Measurements from ENCODE around the gene KIAA0825.

Gene KIAA0825

GRCh38 chr5:94503677-94504076, 114.7 kb downstream of the KIAA0825 start:
- no peak for DNase-seq (ENCODE audit: low read depth)

GRCh38 chr5:94501365-94501764, 117.0 kb downstream of the KIAA0825 start:
- DNase-seq (ENCODE audit: low read depth), result no peak

- DNase-seq (ENCODE audit: low read depth), result no peak
Measured at GRCh38 chr5:94499806-94500205, 118.6 kb downstream of the KIAA0825 start.

GRCh38 chr5:94498199-94498598, 120.2 kb downstream of the KIAA0825 start:
- DNase-seq (ENCODE audit: low read depth), result no peak

- no peak for DNase-seq (ENCODE audit: low read depth)
Measured at GRCh38 chr5:94485067-94485466, 133.3 kb downstream of the KIAA0825 start.

GRCh38 chr5:94481059-94481458, 137.3 kb downstream of the KIAA0825 start:
- no peak for DNase-seq (ENCODE audit: low read depth)

- DNase-seq (ENCODE audit: low read depth), result no peak
Measured at GRCh38 chr5:94480486-94480885, 137.9 kb downstream of the KIAA0825 start.

- DNase-seq (ENCODE audit: low read depth), result no peak
Measured at GRCh38 chr5:94473936-94474335, 144.5 kb downstream of the KIAA0825 start.

- DNase-seq (ENCODE audit: low read depth), result no peak
Measured at GRCh38 chr5:94471521-94471920, 146.9 kb downstream of the KIAA0825 start.

GRCh38 chr5:94470802-94471201, 147.6 kb downstream of the KIAA0825 start:
- DNase-seq (ENCODE audit: low read depth), result no peak

- peak; percentile 85 for DNase-seq (ENCODE audit: low read depth)
Measured at GRCh38 chr5:94469894-94470329, 148.5 kb downstream of the KIAA0825 start.

- no peak for DNase-seq (ENCODE audit: low read depth)
Measured at GRCh38 chr5:94467954-94468930, 150.2 kb downstream of the KIAA0825 start.

GRCh38 chr5:94467346-94467953, 151.0 kb downstream of the KIAA0825 start:
- DNase-seq (ENCODE audit: low read depth), result no peak

GRCh38 chr5:94463739-94464138, 154.7 kb downstream of the KIAA0825 start:
- DNase-seq (ENCODE audit: low read depth), result peak; percentile 43

GRCh38 chr5:94461131-94461530, 157.3 kb downstream of the KIAA0825 start:
- no peak for DNase-seq (ENCODE audit: low read depth)

- DNase-seq (ENCODE audit: low read depth), result no peak
Measured at GRCh38 chr5:94459915-94460314, 158.5 kb downstream of the KIAA0825 start.

- no peak for DNase-seq (ENCODE audit: low read depth)
Measured at GRCh38 chr5:94457788-94458187, 160.6 kb downstream of the KIAA0825 start.

GRCh38 chr5:94445726-94446125, 172.7 kb downstream of the KIAA0825 start:
- no peak for DNase-seq (ENCODE audit: low read depth)

- DNase-seq (ENCODE audit: low read depth), result peak; percentile 62
Measured at GRCh38 chr5:94442991-94443390, 175.4 kb downstream of the KIAA0825 start.

GRCh38 chr5:94442076-94442475, 176.3 kb downstream of the KIAA0825 start:
- no peak for DNase-seq (ENCODE audit: low read depth)

GRCh38 chr5:94440015-94440414, 178.4 kb downstream of the KIAA0825 start:
- peak; percentile 24 for DNase-seq (ENCODE audit: low read depth)

GRCh38 chr5:94433397-94434163, 184.8 kb downstream of the KIAA0825 start:
- DNase-seq (ENCODE audit: low read depth), result peak; percentile 97
